Stomach (tissue), 9 donors: ENCODE measurements around the gene TPD52L1. TPM values are rescaled to one million over a fixed set of nuclear protein-coding genes. Genes with fewer than 3 reads are reported as not detected.

Experiments used
- DNase-seq, 2 donors: peaks; one replicate each; pipeline versions ENCODE4 v3.0.0 to v3.0.0-alpha.2; 2013 to 2019
- H3K27ac ChIP-seq, 5 donors: fragments of 200-600 bp in 4 of 5; sonication (generic) in 4 of 5; one replicate each; pipeline ENCODE4 v1.5.1; 2013 to 2019; ENCODE audit warnings: mild to moderate bottlenecking in 1 of 5, moderate library complexity in 1 of 5
- H3K27me3 ChIP-seq, 3 donors: fragments of 200-600 bp; sonication (generic); one replicate each; pipeline ENCODE4 v1.5.1; 2017 to 2019; ENCODE audit warnings: mixed run types in 1 of 3
- H3K36me3 ChIP-seq, 4 donors: fragments of 200-600 bp; sonication (generic); 1 replicate in 3 of 4; 2 replicates in 1 of 4; pipeline ENCODE4 v1.5.1; 2016 to 2019
- H3K4me1 ChIP-seq, 4 donors: fragments of 200-600 bp; sonication (generic); one replicate each; pipeline ENCODE4 v1.5.1; 2016 to 2019
- H3K4me3 ChIP-seq, 4 donors: fragments of 200-600 bp; sonication (generic) in 3 of 4; one replicate each; pipeline ENCODE4 v1.5.1; 2016 to 2019; ENCODE audit warnings: mild to moderate bottlenecking in 1 of 4
- H3K9me3 ChIP-seq, 4 donors: fragments of 200-600 bp; sonication (generic); one replicate each; pipeline ENCODE4 v1.5.1; 2016 to 2019
- EP300 ChIP-seq: sonication (generic); formaldehyde crosslinking; IDR thresholded peaks from one replicate; pipeline ENCODE4 v1.6.1; 2017; ENCODE audit warnings: antibody characterized with exemption
- POLR2A ChIP-seq, 4 donors: fragments of 450-650 bp; IDR thresholded peaks; one replicate each; pipeline ENCODE4 v1.6.1; 2016; ENCODE audit warnings: antibody characterized with exemption in 4 of 4, control low read depth in 2 of 4, mild to moderate bottlenecking in 1 of 4, moderate library complexity in 1 of 4
- POLR2AphosphoS5 ChIP-seq, 3 donors: sonication (generic); formaldehyde crosslinking; IDR thresholded peaks; one replicate each; pipeline ENCODE4 v1.6.1; 2016; ENCODE audit warnings: antibody characterized with exemption in 3 of 3
- WGBS, 5 donors: extraction: QIAGEN DNeasy Blood & Tissue Kit in 3 of 5; methylation state at CpG; one replicate each; pipeline versions ENCODE4 v1.1.5 to v1.1.7; 2013 to 2018; 5-methylcytosine and 5-hydroxymethylcytosine counted together
- intact Hi-C: fragments of 100-400 bp; cut with DNase I; formaldehyde crosslinking; loops from one replicate; pipeline ENCODE4 v1.15.1; 2023; ENCODE audit warnings: low total_unique reads
- polyA plus RNA-seq, 3 donors: library from polyadenylated mRNA; stranded (reverse); fragments of 200-250 nt; gene quantifications; one replicate each; pipeline ENCODE4 v1.2.3, GENCODE V29; 2013
- total RNA-seq, 5 donors: library from RNA; depleted of rRNA; stranded (reverse); fragments of >200 nt; gene quantifications; one replicate each; pipeline versions ENCODE4 v1.1.0 to v1.2.3, GENCODE V29; 2014 to 2016
- TF ChIP-seq, protein P1 (sequence below), 7 experiments: fragments of 450-650 bp in 4 of 7; fragments of 200-600 bp in 3 of 7; sonication (generic) in 3 of 7; IDR thresholded peaks; one replicate each; pipeline ENCODE4 v1.5.1; 2016 to 2019; ENCODE audit warnings: antibody characterized with exemption in 7 of 7, control low read depth in 2 of 7, mild to moderate bottlenecking in 1 of 7
- donor health status: healthy with polysubstance abuse.
- donor health status: Bipolar disorder and iron deficiency.
- donor health status: healthy.

The TPD52L1 gene
- total and polyA plus RNA-seq, 8 donors = 14.8 to 102 (median 78.9) TPM

- intact Hi-C loops = no loop called here
- 94 to 100% (median 96%) methylated on average over 1 of the region's 1 CpG for WGBS, 5 donors
- Histone ChIP-seq H3K4me3 (no peak overlapping the region), H3K9me3 (peaks cover 0 to 17% (median 5%) of the 10 kb centered on the region in 4 donors), H3K36me3 (peaks cover 6 to 78% (median 64%) of the 10 kb centered on the region in 4 donors), H3K27me3 (no peaks in the 10 kb centered on the region), H3K27ac (no peak overlapping the region), H3K4me1 (no peaks in the 10 kb centered on the region)
- DNase-seq = no peak
- TF ChIP-seq, protein P1, sequence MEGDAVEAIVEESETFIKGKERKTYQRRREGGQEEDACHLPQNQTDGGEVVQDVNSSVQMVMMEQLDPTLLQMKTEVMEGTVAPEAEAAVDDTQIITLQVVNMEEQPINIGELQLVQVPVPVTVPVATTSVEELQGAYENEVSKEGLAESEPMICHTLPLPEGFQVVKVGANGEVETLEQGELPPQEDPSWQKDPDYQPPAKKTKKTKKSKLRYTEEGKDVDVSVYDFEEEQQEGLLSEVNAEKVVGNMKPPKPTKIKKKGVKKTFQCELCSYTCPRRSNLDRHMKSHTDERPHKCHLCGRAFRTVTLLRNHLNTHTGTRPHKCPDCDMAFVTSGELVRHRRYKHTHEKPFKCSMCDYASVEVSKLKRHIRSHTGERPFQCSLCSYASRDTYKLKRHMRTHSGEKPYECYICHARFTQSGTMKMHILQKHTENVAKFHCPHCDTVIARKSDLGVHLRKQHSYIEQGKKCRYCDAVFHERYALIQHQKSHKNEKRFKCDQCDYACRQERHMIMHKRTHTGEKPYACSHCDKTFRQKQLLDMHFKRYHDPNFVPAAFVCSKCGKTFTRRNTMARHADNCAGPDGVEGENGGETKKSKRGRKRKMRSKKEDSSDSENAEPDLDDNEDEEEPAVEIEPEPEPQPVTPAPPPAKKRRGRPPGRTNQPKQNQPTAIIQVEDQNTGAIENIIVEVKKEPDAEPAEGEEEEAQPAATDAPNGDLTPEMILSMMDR (IDR thresholded peaks at IDR 0.05) = no peak
- no peak for TF ChIP-seq EP300
- TF ChIP-seq POLR2AphosphoS5 (IDR thresholded peaks at IDR 0.05) = no peak
- no peak for TF ChIP-seq POLR2A (IDR thresholded peaks at IDR 0.05)
Observed at GRCh38 chr6:125285353-125285752, 131.8 kb downstream of the TPD52L1 start.

DNA sequence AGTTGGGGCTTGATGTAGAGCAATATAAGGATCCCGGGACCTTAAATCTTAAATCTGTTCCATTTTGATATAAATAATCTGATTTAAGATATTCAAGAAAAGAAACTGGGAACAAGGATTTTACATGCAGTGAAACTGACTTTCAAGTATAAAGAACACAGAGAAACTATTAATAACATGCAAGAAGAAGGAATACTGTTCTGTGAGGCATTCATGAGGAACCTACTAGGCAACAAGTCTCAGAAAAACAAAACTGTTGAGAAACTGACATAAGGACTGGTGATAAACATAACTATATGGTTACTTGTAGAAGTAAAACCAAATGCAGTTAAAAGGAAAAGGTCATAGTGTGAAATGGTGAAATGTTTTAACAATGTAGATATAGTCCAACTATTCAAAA is 132.4 kb downstream of the TPD52L1 start:
- no peak for TF ChIP-seq EP300
- no peak for TF ChIP-seq POLR2A (IDR thresholded peaks at IDR 0.05)
- TF ChIP-seq POLR2AphosphoS5 (IDR thresholded peaks at IDR 0.05) = no peak
- TF ChIP-seq, protein P1 (IDR thresholded peaks at IDR 0.05) = no peak
- 97 to 100% (median 98%) methylated on average over 1 of the region's 1 CpG for WGBS, 5 donors
- peaks cover 6 to 74% (median 64%) of the 10 kb centered on the region in 4 donors for H3K36me3 ChIP-seq
- no peak overlapping the region for H3K4me3 ChIP-seq
- H3K27me3 ChIP-seq = no peaks in the 10 kb centered on the region
- intact Hi-C loops = no loop called here
- DNase-seq = no peak
- H3K27ac ChIP-seq = no peak overlapping the region
- H3K9me3 ChIP-seq = peaks cover 0 to 17% (median 5%) of the 10 kb centered on the region in 4 donors
- H3K4me1 ChIP-seq = no peaks in the 10 kb centered on the region

DNA sequence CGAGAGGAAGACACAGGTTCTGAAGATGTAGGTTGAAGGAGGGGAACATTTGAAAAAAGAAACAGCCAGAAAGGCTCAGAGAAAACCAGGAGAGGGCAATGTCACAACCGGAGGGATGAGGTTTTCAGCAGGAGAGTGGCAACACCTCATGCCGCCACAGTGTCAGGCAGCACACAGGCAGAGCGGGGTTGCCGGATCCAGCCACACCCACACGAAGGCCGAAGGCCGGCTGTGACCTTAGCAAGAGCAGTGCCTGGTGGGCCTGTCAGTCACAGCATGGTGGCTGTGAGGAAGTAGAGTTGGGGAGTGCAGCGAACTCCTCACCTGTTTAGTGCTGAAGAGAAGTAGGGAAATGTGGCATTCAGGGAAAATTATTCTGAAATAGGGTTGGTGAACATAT is 134.1 kb downstream of the TPD52L1 start:
- H3K36me3 ChIP-seq = peaks cover 12 to 80% (median 72%) of the 10 kb centered on the region in 4 donors
- intact Hi-C loops = no loop called here
- H3K4me3 ChIP-seq = no peak overlapping the region
- DNase-seq = no peak
- 91 to 96% (median 94%) methylated on average over 9 of the region's 9 CpGs for WGBS, 5 donors
- H3K27ac ChIP-seq = no peak overlapping the region
- no peak for TF ChIP-seq EP300
- no peak for TF ChIP-seq POLR2AphosphoS5 (IDR thresholded peaks at IDR 0.05)
- no peak for TF ChIP-seq POLR2A (IDR thresholded peaks at IDR 0.05)
- TF ChIP-seq, protein P1 (IDR thresholded peaks at IDR 0.05) = no peak
- H3K27me3 ChIP-seq = no peaks in the 10 kb centered on the region
- H3K4me1 ChIP-seq = no peaks in the 10 kb centered on the region
- peaks cover 0 to 17% (median 5%) of the 10 kb centered on the region in 4 donors for H3K9me3 ChIP-seq

DNA sequence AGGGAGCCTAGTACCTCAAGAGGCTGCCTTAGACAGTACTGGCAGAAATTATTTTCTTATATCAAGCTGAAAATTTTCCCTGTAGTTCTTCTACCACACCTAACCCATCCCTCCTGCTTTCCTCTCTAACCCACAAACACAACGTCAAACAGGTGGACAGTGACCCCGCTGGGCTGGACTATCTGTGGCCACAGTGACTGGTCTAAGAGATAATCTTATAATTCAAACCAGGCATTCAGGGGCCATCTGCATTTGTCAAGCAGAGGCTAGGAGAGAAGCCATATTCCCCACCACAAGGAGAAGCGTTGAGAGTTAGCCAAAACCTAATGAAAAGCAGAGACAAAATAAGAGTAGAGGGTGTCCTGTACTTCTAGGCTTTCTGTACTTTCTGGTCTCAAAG is 140.0 kb downstream of the TPD52L1 start:
- peaks cover 15 to 73% (median 68%) of the 10 kb centered on the region in 4 donors for H3K36me3 ChIP-seq
- TF ChIP-seq EP300 (no peak), POLR2A (IDR thresholded peaks at IDR 0.05) (no peak), POLR2AphosphoS5 (IDR thresholded peaks at IDR 0.05) (no peak)
- TF ChIP-seq, protein P1 (IDR thresholded peaks at IDR 0.05) = no peak
- intact Hi-C loops = no loop called here
- no peak overlapping the region for H3K27ac ChIP-seq
- peaks cover 0 to 23% (median 17%) of the 10 kb centered on the region in 4 donors for H3K4me1 ChIP-seq
- no peaks in the 10 kb centered on the region for H3K9me3 ChIP-seq
- no peak overlapping the region for H3K4me3 ChIP-seq
- DNase-seq = no peak
- H3K27me3 ChIP-seq = no peaks in the 10 kb centered on the region
- 92 to 96% (median 96%) methylated on average over 3 of the region's 3 CpGs for WGBS, 5 donors
